NCI-H1417 (cell line): ENCODE results near the gene MAPK8IP1.

ENCODE experiments used
- DNase-seq, 3 experiments: peaks; one replicate each; lab custom pipeline; 2025; lab: John Stamatoyannopoulos, UW

MAPK8IP1 gene

DNA sequence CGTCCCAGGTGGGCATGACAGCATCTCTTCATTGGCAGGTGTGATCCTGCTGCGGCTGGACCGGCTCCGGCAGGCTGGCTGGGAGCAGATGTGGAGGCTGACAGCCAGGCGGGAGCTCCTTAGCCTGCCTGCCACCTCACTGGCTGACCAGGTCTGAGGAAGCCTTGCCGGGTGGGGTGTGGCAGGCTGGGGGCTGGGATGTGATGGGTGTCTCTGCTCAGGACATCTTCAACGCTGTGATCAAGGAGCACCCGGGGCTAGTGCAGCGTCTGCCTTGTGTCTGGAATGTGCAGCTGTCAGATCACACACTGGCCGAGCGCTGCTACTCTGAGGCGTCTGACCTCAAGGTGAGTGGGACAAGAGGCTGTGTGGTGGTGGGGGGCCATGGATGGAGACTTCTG, 40.5 kb downstream of the MAPK8IP1 start:
- DNase-seq, result no peak

DNA sequence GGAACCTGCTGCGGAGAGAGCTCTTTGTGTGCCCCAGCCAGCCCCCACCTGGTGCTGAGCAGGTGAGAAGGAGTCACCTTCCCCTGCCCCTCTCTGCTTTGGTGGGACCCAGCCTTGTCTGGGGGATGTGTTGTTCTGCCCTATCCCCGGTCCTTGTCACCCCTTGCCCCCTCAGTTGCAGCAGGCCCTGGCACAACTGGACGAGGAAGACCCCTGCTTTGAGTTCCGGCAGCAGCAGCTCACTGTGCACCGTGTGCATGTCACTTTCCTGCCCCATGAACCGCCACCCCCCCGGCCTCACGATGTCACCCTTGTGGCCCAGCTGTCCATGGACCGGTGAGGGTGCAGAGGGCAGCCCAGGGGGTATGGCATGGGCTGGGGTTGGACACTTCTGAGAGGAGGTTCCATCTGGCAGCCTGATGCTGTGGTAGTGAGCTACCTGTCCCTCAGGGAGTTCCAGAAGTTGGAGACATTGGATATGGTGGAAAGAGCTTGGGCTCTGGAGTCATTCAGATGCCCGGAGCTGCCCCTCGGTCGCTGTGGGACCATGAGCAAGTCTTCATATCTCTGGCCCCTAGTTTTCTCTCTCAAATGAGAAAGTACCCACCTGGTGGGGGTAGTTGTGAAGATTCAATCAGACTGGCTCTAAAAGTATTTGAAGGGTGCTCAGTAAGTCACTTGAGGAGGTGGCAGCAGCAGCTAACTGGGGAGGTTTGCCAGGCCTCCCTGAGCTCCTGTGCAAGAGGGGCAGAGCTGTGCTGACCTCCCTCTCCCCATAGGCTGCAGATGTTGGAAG, 41.3 kb downstream of the MAPK8IP1 start:
- DNase-seq, result no peak

DNA sequence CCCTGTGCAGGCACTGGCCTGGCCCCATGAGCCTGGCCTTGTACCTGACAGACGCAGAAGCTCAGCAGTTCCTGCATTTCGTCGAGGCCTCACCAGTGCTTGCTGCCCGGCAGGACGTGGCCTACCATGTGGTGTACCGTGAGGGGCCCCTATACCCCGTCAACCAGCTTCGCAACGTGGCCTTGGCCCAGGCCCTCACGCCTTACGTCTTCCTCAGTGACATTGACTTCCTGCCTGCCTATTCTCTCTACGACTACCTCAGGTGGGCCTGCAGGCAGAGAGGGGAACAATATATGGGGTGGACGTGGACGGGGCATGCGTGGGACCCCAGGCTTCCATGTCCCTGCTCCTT, 41.9 kb downstream of the MAPK8IP1 start:
- no peak for DNase-seq

DNA sequence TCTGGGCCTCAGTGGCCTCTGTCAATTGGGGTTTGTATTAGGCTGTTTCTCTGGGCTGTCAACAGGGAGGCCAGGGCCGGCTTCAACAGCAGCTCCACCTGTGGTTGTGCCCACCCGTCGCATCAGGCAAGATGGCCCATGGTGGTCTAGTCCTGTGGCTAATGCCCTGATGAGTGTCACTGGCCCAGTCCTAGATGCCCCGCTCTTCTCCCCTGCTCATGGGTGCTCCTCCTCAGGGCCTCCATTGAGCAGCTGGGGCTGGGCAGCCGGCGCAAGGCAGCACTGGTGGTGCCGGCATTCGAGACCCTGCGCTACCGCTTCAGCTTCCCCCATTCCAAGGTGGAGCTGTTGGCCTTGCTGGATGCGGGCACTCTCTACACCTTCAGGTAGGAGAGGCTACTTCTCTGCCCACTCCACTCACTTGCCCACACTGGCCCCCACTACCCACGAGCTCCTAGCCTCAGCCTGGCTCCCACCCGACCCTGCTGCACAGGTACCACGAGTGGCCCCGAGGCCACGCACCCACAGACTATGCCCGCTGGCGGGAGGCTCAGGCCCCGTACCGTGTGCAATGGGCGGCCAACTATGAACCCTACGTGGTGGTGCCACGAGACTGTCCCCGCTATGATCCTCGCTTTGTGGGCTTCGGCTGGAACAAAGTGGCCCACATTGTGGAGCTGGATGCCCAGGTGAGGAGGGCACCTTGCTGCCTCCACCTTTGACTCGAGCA, 42.4 kb downstream of the MAPK8IP1 start:
- no peak for DNase-seq

DNA sequence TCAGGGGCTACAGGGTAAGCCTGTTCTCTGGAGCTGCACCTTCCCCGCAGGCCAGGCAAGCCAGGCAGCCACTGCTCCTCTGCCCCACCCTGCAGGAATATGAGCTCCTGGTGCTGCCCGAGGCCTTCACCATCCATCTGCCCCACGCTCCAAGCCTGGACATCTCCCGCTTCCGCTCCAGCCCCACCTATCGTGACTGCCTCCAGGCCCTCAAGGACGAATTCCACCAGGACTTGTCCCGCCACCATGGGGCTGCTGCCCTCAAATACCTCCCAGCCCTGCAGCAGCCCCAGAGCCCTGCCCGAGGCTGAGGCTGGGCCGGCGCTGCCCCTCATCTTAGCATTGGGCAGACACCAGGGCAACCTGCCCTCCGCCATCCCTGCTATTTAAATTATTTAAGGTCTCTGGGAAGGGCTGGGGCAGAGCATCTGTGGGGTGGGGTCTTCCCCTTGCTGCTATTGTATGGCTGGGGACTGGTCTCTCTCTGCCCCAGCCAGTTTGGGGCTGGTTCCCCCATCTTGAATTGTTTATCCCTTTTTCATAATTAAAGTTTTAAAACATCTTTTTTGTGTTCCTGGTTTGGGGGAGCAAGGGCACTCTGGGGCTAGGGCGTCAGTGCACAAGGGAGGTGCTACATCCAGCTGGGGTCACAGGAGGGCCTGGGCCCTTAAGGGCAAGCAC, 43.2 kb downstream of the MAPK8IP1 start:
- no peak for DNase-seq

DNA sequence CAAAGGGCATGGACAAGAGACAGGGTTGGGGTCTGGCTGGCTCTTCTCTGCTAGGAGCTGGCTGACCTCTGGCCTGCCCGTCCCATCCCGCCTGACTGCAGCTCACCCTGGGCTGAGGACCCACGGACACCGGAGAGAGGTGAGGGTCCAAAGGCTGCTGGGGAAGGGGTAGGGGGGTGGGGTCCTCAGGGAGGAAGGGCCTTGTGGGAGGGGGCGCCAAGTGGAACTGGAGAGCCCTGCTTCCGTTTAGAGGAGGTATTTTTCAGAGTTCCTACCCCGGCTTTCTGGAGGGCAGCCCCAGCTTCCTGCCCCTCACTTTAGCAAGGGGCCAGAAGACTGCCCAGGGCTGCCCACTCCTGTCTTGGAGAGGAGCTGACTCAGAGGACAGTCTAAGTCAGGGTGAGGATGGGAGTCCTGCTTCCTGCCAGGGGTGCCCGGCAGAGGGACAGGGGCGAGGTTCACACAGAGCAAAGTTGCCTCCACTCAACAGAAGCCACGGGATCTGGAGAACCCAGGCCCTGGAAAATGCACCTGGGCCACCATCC, 44.1 kb downstream of the MAPK8IP1 start:
- DNase-seq, result no peak

DNA sequence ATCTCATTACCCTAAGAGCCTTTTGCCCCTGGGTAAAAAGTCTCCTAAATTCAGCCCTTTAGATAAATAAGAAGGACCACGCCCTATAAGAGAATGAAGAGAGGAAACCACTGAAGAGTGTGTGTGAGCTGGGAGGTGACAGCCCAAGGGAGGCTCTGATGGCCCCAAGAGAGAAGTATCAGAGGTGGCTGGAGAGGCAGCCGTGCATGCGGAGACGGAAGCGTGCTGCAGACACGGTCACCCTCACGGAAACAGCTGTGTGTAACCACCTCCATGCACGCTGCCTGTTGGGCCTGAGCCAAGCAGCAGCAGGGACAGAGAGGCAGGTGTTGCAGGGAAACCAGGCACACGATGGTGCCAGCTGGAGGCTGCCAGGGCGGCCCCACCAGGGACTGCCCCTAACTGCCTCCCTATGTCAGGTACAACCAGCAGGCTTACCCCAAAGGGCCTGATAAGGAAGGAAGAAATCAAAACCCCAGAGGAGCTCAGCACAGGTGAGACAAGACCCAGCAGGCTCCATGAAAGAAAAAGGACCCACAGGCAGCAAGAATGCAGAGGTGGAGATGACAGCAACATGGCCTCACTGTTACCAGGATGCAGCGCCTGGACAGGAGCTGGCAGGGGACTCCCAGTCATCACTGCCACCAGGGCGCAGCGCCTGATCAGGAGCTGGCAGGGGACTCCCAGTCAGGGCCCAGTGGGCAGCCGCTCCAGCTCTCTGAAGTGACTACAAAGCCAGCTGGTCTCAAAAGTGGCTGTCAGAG, 44.8 kb downstream of the MAPK8IP1 start:
- peak; percentile 67 to 94 (median 84) for DNase-seq

DNA sequence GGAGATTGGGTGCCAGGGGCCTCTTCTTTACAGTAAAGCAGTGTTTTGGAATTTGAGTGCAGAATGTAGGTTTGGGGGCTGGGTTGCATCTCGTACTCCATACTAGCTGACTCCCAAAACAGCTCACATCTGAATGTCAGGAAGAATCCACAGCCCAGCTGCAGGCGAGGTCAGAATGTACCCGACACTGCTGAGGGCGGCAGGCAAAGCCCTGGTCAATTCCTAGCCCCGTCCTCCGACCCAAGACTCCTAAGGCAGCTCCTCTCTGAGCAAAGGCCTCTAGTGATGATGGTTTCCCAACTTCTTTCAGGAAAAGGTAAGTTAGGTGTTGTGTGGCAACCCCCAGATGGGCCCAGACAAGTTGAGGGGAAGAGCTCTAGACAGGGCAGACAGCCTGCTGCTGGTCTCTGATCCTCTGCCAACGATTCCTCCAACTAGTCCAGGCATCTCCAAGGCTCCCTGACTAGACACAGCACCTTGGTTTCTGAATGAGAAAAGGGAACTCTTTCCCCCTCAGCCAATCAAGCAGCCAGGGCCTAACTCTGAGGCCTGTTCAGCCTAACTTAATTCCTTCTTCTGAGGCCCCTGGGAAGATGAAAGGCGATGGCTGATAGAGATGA, 45.6 kb downstream of the MAPK8IP1 start:
- no peak for DNase-seq

DNA sequence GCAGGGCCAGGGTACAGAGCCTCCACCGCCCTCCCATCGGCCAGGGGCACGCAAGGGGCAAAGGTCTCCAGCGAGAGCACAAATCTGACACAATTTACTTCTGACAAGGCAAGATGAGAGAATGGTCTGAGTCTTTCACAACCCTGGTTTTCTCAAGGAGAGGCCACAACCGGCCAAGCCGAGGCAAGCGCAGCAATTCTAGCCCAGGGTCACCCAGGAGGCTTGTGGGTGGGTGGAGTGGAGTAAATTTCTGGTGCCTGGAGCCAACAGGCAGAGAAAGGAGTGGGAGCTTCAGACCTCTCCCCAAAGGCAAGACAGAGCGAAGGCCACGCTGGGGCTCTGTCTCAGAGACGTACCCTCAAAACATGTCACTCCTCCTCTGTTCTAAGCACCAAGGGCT, 46.3 kb downstream of the MAPK8IP1 start:
- DNase-seq, result no peak

DNA sequence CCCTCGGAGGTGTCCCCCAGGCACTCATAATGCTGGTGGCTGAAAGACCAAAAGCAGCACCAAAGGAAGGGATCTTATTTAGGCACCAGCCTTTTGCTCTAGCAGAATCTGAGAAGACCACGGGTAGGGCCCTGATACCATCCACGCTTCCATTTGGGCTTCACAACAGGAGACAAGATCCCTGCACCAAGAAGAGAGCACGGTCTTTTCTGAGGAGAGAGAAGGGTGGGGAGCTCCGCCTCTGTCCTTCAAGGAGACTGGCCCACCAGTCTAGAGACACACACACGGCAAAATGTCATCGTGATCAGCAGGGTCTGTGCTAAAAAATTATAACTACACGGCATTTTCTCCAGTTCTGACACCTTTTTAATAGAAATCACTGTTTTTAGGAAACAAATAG, 46.8 kb downstream of the MAPK8IP1 start:
- DNase-seq, result no peak

DNA sequence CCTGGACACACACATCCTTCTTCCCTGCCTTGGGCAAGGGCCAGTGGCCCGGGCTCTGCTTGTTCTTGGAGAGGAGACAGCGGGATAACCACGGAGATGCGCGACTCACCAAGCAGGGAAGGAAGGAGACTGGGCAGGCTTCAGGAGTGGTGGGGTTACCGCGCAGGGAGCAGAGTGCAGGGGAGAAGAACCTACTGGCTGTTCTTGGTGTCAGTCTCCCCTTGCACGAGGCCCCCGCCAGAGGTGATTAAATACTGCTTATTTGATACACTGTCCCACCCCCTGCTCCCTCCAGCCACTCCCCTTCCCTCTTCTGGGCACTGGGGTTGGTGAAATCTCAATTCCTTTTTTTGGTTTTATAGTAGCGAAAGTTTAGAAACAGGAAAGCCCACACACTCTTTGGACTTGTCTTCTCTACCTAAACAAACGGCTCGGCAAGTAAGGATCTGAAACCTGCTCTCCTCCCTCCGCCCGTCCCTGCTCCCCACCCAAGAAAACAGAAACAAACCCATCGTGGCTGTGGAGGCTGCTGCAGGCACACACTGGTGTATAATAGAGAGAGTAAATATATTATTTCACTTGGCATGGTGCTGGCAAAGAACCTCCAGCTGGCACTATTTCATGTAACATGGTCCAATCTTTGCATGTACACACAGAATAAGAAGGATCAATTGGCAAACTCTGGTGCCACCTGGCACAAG, 47.8 kb downstream of the MAPK8IP1 start:
- no peak for DNase-seq

DNA sequence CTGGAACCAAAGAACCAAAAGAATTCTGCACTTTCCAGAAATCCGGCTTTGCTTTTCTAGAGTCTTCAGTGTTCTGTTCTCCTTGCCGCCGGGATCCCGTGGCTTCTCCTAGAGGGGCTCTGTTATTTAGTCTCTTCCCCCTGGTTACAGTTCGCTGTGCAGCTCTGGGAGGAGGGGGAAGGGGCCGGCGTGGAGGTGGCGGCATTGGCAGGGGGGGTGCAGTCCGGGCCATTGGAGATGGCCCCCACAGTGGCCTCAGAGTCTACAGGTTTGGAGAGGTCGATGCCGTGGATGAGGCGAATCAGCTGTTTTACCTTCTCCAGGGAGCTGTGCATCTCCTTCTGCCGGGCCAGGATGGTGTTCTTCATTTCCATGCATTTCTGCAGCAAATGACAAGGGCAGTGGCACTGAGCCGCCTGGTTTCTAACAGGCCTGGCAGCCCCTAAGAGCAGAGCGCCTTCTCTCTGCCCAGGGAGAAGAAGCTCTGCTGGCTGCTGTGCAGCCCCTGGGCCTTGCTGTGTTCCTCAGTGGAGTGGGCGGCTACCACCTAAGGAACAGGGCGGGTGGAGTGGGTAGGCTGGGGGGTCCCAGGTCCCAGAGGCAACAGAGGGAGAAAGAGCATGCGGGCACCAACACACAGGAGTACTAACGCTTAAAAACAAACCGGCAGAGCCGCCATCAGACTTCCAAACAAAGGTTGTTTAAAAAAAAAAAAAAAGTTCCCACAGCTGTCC, 48.6 kb downstream of the MAPK8IP1 start:
- DNase-seq, result no peak

DNA sequence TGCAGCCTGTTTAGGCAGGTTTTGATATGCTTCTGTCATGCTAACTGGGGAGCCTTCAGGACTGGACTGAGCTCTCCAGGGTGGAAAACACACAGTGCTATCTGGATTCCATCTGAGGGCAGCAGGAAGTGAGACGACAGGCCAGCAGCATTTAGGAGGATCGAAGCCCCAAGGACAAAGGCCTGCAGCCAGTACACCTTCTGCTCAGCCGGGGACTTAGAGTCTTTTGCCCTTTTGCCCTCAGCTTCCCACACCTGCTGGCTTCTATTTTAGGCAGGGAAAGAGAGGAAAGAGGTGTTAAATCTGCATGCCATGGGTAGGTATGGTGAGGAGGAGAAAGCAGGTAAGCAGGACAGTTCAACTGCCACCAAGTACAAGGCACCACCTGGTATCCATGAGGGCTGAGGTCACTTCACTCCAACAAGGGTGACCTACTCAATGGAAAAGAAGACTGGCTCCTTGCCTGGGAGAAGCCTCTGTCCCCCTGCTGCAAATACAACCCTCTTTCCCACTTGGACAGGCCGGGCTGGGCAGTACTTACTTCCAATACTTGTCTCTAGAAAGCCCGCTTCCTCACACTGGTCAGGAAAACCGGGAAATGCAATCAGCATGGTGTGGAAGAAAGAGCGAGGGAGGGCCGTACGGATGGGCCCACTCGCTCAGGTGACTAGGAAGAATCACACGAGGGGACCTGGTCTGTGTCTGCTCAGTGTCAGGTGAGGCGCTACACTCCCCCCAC, 49.3 kb downstream of the MAPK8IP1 start:
- DNase-seq, result no peak

DNA sequence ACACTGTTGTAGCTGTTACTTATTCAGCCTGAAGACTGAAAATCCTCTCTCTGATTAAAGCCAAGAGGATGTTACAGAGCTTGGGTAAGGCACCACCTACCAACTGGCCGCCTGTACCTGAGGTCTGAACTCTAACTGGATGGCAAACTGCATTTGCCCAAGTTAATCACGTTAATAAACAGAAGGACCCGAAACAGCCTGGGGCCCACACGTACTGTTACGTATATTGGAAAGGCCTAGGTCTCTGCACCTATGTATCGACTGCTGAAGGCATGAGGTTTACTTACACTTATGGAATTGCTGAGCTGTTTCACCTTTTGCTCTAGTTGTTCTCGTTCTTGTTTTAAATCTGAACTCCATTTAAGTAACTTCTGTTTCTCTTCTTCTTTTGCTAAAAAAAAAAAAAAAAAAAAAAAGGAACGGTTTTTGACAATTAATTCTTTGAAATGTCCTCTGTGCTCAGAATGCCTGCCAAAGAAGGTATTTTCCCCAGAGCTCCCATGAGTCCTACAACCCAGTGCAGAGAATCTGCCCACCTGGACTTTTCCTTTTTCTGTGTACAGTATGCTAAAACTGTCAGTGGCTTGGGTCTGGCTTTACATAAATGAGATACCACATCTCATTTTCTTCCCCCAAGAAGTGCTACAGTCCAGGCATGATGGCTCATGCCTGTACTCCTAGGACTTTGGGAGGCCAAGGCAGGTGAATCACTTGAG, 50.1 kb downstream of the MAPK8IP1 start:
- no peak for DNase-seq

DNA sequence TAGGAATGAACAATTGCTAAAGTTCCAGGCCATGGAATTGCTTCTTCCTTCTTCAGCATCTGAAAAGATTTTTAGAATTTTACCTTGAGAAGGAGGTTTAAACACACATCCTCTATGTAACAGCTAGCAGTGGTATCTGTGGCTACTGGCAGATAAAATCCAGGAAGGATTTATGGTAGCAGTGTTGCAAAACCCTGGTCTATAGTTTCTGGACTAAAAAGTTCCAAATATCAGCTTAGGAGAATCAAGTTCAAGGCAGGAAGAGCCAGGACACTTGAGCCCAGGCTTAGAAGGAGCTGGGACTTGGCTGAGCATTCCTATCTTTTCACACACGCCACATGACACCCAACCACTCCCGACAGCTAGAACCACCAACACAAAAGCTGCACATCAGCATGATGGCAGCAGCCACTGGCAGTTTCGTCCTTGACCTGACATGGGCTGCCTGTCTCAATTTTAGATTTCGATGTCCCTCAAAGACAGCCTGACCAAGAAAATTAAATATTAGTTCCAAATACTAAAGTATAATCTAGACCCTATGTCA, 51.1 kb downstream of the MAPK8IP1 start:
- no peak for DNase-seq

DNA sequence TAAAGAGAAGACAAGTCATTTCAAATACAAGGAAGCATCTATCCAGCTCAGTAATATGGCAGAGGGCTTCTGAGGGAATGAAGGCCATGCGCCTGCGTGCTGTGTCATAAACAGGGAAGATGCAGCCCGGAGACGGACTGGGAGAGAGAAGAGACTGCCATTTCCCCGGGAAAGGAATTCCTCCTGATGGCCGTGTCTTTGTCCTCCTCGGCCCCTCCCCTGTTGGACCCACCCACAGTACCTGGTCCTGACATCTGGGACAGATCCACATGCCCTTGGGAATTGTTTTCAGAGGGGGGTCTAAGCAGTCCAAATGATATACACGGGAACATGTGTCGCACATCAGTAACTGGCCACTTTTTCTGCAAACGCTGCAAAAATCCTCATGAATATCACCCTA, 52.5 kb downstream of the MAPK8IP1 start:
- DNase-seq, result no peak

DNA sequence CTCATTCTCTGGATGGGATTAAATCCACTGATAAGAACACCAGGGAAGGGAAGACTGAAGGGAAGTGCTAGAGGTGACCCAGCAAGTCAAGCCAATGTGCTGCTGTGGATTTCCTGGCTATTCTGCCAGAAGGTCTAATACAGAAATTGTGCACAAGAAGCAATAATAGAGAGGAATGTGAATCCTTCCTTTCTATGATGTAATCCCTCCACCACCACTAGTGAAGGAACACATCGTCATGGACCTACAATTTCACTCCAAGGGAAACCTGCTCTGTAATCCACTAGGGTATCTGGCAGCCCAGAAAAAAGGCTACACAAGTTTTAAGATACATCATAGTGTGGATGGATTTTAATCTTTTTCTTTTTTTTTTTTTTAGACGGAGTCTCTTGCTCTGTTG, 54.4 kb downstream of the MAPK8IP1 start:
- DNase-seq, result no peak

DNA sequence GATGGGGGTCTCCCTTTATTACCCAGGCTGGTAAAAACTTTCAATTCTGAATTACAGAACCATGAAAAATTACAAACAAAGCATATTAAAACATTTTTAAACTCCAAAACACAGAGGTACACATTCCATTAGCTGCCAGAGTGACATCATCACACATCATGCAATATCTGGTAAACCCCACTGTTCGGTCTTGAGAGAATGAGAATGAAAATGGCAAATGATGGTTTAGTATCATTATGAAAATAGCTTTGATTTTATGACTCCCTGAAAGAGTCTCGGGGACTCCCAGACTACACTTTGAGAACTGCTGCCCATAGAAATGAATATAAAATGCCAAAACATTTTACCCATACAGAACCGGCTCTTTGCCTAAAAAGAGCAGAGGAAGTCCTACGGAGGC, 55.8 kb downstream of the MAPK8IP1 start:
- DNase-seq, result no peak

DNA sequence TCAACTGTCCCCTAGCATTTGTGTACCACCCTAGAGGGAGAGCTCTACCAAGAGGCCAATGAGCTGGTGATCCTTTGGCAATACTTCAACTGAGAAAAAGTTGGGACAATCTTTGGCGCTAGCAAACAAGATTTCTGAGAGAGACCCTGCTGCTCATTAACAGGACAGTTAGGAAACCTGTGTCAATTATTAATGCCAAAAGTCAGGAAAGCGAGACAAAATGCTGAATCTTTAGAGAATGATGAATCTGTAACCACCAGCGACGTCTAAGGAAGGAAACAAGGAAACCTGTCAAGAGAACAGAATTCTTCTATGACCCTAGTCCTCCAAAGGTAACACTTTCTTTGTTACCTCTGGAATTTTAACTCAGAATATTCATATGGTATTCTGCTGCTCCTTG, 56.9 kb downstream of the MAPK8IP1 start:
- no peak for DNase-seq
